Activated naive CD8-positive, alpha-beta T cell treated with anti-CD3 and anti-CD28 coated beads for 36 hours (primary cell): ENCODE measurements around the gene ADGRA1. TPM values are rescaled to one million over a fixed set of nuclear protein-coding genes. Genes with fewer than 3 reads are reported as not detected.

Experiments
- DNase-seq: peaks from one replicate; pipeline ENCODE4 v3.0.0; 2021
- H3K27ac Mint-ChIP-seq: one replicate; pipeline ENCODE4 v1.8.0; 2022; ENCODE audit warnings: mild to moderate bottlenecking, moderate library complexity, mixed read lengths
- H3K27me3 Mint-ChIP-seq: one replicate; pipeline ENCODE4 v1.8.0; 2022; ENCODE audit warnings: mild to moderate bottlenecking, mixed read lengths
- H3K36me3 Mint-ChIP-seq: one replicate; pipeline ENCODE4 v1.8.0; 2021; ENCODE audit warnings: mild to moderate bottlenecking, mixed read lengths
- H3K4me1 Mint-ChIP-seq: one replicate; pipeline ENCODE4 v1.8.0; 2021; ENCODE audit warnings: mixed read lengths
- H3K4me3 Mint-ChIP-seq: one replicate; pipeline ENCODE4 v1.8.0; 2022; ENCODE audit warnings: mild to moderate bottlenecking, moderate library complexity, mixed read lengths
- H3K9me3 Mint-ChIP-seq: one replicate; pipeline ENCODE4 v1.8.0; 2022; ENCODE audit warnings: mixed read lengths
- total RNA-seq, 2 experiments: library from RNA; stranded (reverse); gene quantifications; one replicate each; pipeline ENCODE4 v1.2.3, GENCODE V29; 2021

Gene ADGRA1
- total RNA-seq, 2 experiments from 2014 or later, result not detected

DNA sequence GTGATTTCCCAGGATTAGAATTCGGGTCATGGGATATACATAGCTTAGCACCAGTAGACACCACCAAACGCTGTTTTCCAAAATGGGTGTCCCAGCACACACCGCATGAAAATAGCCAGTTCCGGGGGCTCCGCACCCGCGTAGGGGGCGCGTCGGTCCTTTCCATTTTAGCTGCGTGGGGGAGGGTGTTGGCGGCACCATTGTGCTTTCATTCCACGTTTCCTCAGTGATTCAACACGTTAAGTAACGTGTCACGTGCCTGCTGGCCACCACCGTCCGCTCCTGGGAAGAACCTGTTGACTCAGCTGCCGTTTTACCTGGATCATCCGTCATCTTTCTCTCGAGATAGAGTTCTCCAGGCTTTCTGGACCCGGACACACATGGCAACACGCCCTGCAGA is 25.6 kb upstream of the ADGRA1 start:
- peaks cover 12% of the 10 kb centered on the region for H3K4me1 Mint-ChIP-seq
- H3K27ac Mint-ChIP-seq, result no peak overlapping the region
- no peak for DNase-seq
- H3K9me3 Mint-ChIP-seq, result no peaks in the 10 kb centered on the region
- H3K4me3 Mint-ChIP-seq, result no peak overlapping the region
- H3K27me3 Mint-ChIP-seq, result peaks cover 7% of the 10 kb centered on the region
- no peaks in the 10 kb centered on the region for H3K36me3 Mint-ChIP-seq

GRCh38 chr10:133062635-133063034 is 25.1 kb upstream of the ADGRA1 start:
- no peak overlapping the region for H3K27ac Mint-ChIP-seq
- no peak for DNase-seq
- H3K9me3 Mint-ChIP-seq, result no peaks in the 10 kb centered on the region
- no peaks in the 10 kb centered on the region for H3K36me3 Mint-ChIP-seq
- no peak overlapping the region for H3K4me3 Mint-ChIP-seq
- H3K27me3 Mint-ChIP-seq, result peaks cover 7% of the 10 kb centered on the region
- peaks cover 12% of the 10 kb centered on the region for H3K4me1 Mint-ChIP-seq

DNA sequence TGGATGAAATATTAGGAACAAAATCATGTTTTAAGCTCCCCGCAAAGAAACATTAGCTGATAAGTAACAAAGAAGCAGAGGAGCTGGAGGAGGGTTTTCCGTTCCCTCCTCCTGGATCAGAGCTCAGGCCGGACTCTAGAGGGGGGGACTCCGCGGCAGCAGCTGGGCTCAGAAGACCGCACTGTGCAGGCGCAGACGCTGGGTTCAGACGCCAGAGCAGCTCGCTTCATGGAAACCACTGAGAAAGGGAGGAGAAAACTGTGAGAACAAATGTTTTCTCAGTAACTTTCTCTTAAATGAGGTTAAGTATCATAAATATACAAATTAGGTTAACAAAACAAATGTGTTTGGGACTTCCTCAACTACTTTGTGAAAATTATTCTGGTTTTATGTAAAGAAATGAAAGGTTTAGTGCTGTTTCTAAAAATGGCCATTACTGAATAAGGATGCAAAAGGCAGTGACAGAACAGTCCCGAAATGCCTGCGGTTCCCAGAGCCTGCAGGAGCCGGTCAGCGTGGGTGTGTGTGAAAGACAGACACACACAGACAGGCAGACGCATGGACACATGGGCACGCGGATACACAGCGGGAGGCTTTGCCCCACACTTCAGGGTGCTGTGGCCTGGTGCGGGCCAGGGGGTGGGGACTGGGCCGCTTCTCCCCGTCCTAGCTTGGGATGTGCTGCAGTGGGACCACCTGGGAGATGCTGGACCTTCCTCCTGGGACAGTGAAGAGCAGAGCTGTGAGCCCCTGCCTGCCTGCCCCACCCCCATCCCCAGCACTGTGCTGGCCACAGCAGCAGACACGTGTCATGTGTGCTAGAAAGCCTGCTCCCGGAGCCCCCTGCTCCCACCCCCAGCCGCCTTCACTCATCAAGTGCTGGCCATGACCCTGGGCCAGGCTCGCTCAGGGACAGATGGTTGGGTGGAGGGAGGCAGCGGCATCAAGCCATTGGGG is 20.3 kb upstream of the ADGRA1 start:
- no peak overlapping the region for H3K4me3 Mint-ChIP-seq
- H3K27me3 Mint-ChIP-seq, result no peaks in the 10 kb centered on the region
- DNase-seq, result no peak
- no peaks in the 10 kb centered on the region for H3K4me1 Mint-ChIP-seq
- H3K9me3 Mint-ChIP-seq, result no peaks in the 10 kb centered on the region
- no peaks in the 10 kb centered on the region for H3K36me3 Mint-ChIP-seq
- H3K27ac Mint-ChIP-seq, result no peak overlapping the region

DNA sequence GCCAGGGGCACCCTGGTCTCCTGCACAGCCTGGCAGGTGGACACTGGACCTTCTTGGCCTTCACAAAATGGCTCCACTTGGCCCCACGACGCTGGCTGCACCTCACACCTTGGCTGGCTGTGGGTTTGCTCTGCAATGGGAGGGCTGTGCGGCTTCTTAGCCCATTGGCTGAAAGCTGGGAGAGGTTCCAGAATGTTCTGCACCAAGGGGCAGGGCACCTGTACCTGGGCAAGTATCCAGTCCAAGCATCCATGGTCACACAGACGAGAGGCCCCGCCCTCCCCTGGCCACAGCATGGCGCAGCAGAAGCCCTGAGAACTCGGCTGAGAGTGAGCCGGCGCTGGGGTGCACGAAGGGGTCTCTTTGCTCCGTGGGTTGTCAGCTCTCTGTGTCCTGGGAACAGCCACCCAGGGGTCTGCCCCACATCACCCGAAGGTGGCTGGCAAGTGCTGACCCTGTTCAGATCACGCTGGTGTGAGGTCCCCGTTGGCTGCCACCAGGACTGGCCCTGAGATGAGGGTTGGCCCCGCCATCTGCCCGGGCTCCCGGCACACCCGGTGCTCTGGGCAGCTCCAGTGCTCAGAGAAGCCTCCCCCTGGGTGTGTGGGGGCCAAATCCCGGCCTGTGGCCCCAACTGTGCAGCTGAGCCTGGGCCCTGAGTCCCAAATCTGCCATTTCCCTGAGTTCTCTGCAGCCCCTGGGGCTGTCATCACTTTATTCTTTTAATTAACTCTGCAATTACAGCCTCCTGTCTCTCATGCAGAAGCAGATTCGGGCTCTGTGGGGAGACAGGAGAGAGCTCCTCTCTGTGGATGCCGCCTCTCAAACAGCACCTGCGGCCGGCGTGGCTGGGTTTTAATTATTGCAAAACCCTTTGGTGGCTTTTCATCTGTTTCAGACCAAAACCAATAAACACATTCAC is 19.4 kb upstream of the ADGRA1 start:
- Mint-ChIP-seq H3K27me3 (no peaks in the 10 kb centered on the region), H3K9me3 (no peaks in the 10 kb centered on the region), H3K27ac (no peak overlapping the region), H3K4me1 (no peaks in the 10 kb centered on the region), H3K36me3 (no peaks in the 10 kb centered on the region), H3K4me3 (no peak overlapping the region)
- no peak for DNase-seq

DNA sequence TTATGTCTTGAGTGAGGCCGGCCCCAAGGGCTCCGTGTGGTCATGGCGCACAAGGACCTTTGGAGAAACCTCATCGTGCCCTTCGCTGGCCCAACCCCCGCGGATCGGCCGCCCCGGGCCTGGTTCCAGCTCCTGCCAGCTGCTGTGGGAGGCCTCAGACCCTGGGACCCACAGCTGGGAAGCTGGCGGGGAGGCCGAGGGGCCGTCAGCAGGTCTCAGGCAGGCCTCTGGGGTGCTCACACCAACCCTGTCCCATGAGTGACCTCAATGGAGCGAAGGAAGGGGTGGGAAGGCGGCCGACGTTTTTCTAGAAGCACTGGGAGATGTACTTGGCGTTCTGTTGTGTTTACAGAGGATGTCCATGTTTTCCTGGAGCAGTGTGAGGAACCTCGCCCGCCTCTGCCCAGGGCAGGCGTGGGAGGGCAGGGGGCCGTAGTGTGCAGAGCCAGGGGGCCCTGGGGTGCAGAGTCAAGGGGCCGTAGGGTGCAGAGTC is 18.6 kb upstream of the ADGRA1 start:
- Mint-ChIP-seq H3K36me3 (no peaks in the 10 kb centered on the region), H3K9me3 (no peaks in the 10 kb centered on the region), H3K4me3 (no peak overlapping the region), H3K4me1 (no peaks in the 10 kb centered on the region), H3K27ac (no peak overlapping the region), H3K27me3 (no peaks in the 10 kb centered on the region)
- DNase-seq, result no peak

- H3K4me3 Mint-ChIP-seq, result no peak overlapping the region
- H3K27me3 Mint-ChIP-seq, result no peaks in the 10 kb centered on the region
- DNase-seq, result no peak
- no peaks in the 10 kb centered on the region for H3K4me1 Mint-ChIP-seq
- H3K27ac Mint-ChIP-seq, result no peak overlapping the region
- no peaks in the 10 kb centered on the region for H3K9me3 Mint-ChIP-seq
- no peaks in the 10 kb centered on the region for H3K36me3 Mint-ChIP-seq
Measured at GRCh38 chr10:133070405-133070804, 17.3 kb upstream of the ADGRA1 start.

DNA sequence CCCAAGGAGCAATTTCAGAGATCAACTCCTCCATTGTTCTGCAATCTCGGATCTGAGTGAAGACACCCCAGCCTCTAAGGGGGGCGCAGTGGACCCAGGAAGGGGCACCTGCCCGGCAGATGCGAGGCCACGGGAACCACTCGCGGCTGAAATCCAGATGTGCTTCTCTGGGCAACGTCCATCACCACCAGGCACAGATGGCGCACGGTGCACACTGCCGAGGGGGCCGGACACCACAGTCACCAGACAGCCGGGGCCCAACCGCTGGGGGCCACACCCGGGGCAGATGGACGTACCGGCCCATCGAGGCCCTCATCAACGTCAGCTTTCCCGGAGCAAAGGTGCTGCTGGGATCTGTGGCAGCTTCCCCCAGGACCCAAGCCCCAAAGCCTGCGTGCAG is 16.9 kb upstream of the ADGRA1 start:
- Mint-ChIP-seq H3K9me3 (no peaks in the 10 kb centered on the region), H3K36me3 (no peaks in the 10 kb centered on the region), H3K27ac (no peak overlapping the region), H3K4me3 (no peak overlapping the region), H3K27me3 (no peaks in the 10 kb centered on the region), H3K4me1 (no peaks in the 10 kb centered on the region)
- DNase-seq, result no peak

- no peak for DNase-seq
- no peak overlapping the region for H3K4me3 Mint-ChIP-seq
- H3K27ac Mint-ChIP-seq, result no peak overlapping the region
- no peaks in the 10 kb centered on the region for H3K27me3 Mint-ChIP-seq
- H3K9me3 Mint-ChIP-seq, result no peaks in the 10 kb centered on the region
- no peaks in the 10 kb centered on the region for H3K36me3 Mint-ChIP-seq
- H3K4me1 Mint-ChIP-seq, result no peaks in the 10 kb centered on the region
Measured at GRCh38 chr10:133071733-133072132, 16.0 kb upstream of the ADGRA1 start.

DNA sequence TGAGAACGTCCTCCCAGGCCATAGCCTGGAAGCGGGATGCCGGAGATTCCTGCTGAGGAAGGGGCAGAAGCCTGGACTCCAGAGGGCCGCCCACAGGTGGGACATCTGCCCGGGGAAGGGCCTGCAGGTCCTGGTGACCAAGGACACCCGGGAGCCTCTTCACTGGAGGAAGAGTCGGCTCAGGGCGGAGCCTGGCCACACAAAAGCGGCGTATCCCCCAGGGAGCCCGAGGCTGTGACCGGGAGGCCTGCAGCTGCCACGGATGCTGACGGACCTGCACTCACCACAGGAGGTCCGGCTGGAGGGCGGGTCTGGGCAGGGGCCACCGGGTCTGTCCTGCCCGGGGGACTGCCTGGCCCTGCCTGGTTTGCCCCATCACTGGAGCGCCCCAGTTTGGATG is 15.5 kb upstream of the ADGRA1 start:
- no peak for DNase-seq
- Mint-ChIP-seq H3K4me1 (no peaks in the 10 kb centered on the region), H3K27me3 (no peaks in the 10 kb centered on the region), H3K27ac (no peak overlapping the region), H3K36me3 (no peaks in the 10 kb centered on the region), H3K4me3 (no peak overlapping the region), H3K9me3 (no peaks in the 10 kb centered on the region)

DNA sequence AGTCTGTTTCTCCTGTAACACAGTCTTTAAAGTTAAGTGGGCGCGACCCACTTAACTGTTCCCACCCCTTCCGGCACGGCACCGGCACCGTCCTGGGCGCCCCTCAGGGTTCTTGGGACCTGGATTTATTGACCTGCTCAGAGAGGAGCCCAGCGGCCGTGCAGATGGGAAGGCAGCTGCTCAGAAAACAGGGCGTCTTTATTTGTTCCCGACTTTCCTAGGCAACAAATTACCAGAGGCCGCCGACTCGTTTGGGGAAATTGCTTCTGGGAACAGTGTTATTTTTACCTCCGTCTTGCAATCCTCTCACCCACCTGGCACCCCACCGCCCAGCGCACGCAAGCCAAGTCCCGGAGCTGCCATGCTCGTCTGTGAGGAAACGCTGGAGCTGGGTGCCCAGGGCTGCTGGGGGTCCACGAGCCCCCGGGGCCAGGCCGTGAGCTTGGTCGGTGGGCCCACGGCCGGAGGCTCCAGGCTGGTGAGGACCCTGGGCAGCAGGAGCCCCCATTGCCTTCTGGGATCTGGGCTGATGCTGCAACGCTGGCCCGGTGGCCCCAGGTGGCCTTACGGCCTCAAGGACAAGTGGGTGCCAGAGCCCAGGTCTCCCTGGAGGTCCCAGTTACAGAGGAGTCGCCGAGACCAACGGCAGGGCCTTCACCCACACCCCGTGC is 14.9 kb upstream of the ADGRA1 start:
- H3K4me1 Mint-ChIP-seq, result no peaks in the 10 kb centered on the region
- no peak overlapping the region for H3K27ac Mint-ChIP-seq
- no peaks in the 10 kb centered on the region for H3K9me3 Mint-ChIP-seq
- no peaks in the 10 kb centered on the region for H3K36me3 Mint-ChIP-seq
- no peak for DNase-seq
- H3K27me3 Mint-ChIP-seq, result no peaks in the 10 kb centered on the region
- no peak overlapping the region for H3K4me3 Mint-ChIP-seq

DNA sequence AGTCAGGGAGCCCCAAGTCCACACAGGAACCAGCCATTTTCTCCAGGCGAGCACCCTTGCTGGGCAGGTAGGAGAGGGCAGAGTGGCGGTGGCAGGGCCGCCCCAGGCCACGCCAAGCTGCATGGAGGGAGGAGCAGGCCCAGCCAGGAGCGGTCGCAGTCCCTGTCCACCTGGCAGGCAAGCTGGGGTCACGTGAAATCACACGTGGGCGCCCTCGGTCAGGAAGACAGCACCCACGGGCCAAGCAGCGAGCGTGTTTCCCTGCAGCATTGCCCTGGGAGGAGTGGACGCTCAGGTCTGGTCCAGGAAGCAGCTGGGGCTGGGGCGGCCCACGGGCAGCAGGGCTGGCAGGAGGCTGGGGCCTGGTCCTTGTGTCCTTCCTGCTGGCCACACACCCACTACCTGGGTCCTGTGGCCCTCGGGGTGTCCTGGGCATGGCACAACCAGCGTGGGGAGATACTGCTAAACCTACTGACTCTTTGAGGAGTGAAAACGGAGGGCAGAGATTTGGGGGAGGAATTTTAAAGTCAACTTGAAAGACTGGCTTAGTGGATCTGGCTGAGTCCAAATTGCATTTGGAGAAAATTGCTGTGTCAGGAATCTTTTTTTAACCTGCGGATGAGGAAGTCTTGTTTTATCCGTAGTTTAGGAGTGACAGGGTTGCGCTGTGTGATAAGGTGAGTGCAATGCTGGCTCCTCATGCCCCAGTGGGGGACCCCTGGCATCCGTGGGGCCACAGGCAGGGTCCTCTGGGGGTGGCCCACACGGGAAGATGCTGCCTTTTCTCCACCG is 12.2 kb upstream of the ADGRA1 start:
- Mint-ChIP-seq H3K9me3 (no peaks in the 10 kb centered on the region), H3K4me1 (no peaks in the 10 kb centered on the region), H3K27me3 (no peaks in the 10 kb centered on the region), H3K27ac (no peak overlapping the region), H3K36me3 (no peaks in the 10 kb centered on the region), H3K4me3 (no peak overlapping the region)
- no peak for DNase-seq

- no peak for DNase-seq
- Mint-ChIP-seq H3K36me3 (no peaks in the 10 kb centered on the region), H3K4me3 (no peak overlapping the region), H3K9me3 (no peaks in the 10 kb centered on the region), H3K4me1 (no peaks in the 10 kb centered on the region), H3K27me3 (no peaks in the 10 kb centered on the region), H3K27ac (no peak overlapping the region)
Measured at GRCh38 chr10:133076274-133077038, 11.3 kb upstream of the ADGRA1 start.

DNA sequence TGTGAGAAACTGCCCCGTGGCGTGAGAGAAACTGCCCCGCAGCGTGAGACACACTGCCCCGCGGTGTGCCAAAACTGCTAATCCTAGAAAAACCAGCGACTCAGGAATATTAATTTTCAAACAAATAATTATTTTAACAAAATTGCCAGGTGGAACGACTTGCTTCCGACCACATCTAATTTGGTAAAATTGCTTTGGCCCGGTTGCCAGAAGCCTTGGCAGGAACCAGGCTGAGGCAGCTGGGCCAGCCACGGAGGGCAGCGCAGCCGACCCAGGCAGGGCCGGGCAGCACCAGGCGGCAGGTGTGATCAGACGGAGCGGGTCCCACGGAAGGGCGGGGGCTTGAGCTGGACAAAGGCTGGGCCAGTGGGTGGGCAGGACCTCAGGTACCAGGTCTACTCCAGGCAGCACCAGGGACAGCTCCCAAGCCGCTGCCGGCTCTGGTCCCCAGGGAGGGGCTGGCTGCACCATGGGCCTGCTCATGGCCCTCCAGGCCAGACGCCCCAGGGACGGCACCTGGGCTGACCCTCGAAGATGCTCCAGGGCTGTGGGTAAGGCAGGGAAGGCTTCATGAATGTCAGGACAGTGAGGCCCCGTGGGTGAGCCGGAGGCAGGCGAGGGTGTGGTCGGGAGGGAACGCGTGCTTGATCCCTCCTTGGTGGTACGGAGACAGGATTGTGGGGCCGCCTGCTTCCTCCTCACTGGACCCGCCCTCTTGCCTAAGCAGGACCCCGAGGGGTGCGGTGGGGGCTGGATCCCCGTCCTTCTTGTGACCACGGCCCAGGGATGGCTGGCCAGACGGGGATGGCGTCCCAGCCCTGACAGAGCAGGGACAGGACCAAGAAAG is 7.7 kb upstream of the ADGRA1 start:
- Mint-ChIP-seq H3K36me3 (no peaks in the 10 kb centered on the region), H3K9me3 (no peaks in the 10 kb centered on the region), H3K4me3 (no peak overlapping the region), H3K27me3 (peaks cover 8% of the 10 kb centered on the region), H3K27ac (no peak overlapping the region), H3K4me1 (no peaks in the 10 kb centered on the region)
- no peak for DNase-seq
